ENCODE data around the gene NEK10.

DNA sequence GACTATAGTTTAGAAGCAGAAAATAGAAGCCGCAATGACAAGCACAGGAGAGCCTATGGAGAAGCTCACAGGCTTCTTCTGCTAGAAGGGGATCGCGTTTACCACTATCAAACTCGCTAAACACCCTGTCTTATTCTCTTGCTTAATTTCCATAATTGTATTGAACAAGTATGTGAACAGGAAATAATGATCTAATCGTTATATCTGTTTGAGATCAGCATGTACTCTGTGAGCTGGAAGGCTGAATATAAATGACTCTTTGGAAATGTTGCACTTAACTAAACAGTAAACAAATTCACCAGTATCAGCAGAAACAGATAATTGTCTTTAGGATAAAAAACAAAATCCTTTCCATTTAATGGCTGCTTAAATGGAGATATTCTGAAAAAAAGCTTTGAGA, 15.0 kb downstream of the NEK10 start:
- TF ChIP-seq POLR2AphosphoS5 (IDR thresholded peaks at IDR 0.05; ENCODE audit: insufficient read depth in 1 of 2, low read depth in 1 of 2) (no peak), POLR2A (IDR thresholded peaks at IDR 0.05) (no peak)
- TF ChIP-seq, protein P1, sequence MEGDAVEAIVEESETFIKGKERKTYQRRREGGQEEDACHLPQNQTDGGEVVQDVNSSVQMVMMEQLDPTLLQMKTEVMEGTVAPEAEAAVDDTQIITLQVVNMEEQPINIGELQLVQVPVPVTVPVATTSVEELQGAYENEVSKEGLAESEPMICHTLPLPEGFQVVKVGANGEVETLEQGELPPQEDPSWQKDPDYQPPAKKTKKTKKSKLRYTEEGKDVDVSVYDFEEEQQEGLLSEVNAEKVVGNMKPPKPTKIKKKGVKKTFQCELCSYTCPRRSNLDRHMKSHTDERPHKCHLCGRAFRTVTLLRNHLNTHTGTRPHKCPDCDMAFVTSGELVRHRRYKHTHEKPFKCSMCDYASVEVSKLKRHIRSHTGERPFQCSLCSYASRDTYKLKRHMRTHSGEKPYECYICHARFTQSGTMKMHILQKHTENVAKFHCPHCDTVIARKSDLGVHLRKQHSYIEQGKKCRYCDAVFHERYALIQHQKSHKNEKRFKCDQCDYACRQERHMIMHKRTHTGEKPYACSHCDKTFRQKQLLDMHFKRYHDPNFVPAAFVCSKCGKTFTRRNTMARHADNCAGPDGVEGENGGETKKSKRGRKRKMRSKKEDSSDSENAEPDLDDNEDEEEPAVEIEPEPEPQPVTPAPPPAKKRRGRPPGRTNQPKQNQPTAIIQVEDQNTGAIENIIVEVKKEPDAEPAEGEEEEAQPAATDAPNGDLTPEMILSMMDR (IDR thresholded peaks at IDR 0.05): no peak
